Nephron (organoid): Measurements from ENCODE around the gene ZBTB33.

Experiments
- H3K27ac Mint-ChIP-seq, 3 experiments: 2 replicates each; pipeline ENCODE4 v1.8.0; 2020; ENCODE audit warnings: mixed read lengths in 3 of 3, mild to moderate bottlenecking in 2 of 3, moderate library complexity in 1 of 3
- H3K27me3 Mint-ChIP-seq: 2 replicates; pipeline ENCODE4 v1.8.0; 2021; ENCODE audit warnings: low read depth, mild to moderate bottlenecking, moderate library complexity, mixed read lengths
- H3K36me3 Mint-ChIP-seq: 2 replicates; pipeline ENCODE4 v1.8.0; 2020; ENCODE audit warnings: low read depth, mixed read lengths
- H3K4me1 Mint-ChIP-seq: 2 replicates; pipeline ENCODE4 v1.8.0; 2020; ENCODE audit warnings: mixed read lengths
- H3K4me3 Mint-ChIP-seq, 3 experiments: 2 replicates each; pipeline ENCODE4 v1.8.0; 2020; ENCODE audit warnings: mild to moderate bottlenecking in 3 of 3, mixed read lengths in 3 of 3, moderate library complexity in 2 of 3
- H3K9me3 Mint-ChIP-seq: 2 replicates; pipeline ENCODE4 v1.8.0; 2020; ENCODE audit warnings: mixed read lengths
- TF ChIP-seq, protein P1 (sequence below), 3 experiments: fragments of 200-600 bp; sonication (generic); IDR thresholded peaks; one replicate each; pipeline ENCODE4 v1.5.0; 2021; ENCODE audit warnings: antibody characterized with exemption in 3 of 3; ENCODE audit not compliant: unreplicated experiment in 3 of 3

ZBTB33 gene

DNA sequence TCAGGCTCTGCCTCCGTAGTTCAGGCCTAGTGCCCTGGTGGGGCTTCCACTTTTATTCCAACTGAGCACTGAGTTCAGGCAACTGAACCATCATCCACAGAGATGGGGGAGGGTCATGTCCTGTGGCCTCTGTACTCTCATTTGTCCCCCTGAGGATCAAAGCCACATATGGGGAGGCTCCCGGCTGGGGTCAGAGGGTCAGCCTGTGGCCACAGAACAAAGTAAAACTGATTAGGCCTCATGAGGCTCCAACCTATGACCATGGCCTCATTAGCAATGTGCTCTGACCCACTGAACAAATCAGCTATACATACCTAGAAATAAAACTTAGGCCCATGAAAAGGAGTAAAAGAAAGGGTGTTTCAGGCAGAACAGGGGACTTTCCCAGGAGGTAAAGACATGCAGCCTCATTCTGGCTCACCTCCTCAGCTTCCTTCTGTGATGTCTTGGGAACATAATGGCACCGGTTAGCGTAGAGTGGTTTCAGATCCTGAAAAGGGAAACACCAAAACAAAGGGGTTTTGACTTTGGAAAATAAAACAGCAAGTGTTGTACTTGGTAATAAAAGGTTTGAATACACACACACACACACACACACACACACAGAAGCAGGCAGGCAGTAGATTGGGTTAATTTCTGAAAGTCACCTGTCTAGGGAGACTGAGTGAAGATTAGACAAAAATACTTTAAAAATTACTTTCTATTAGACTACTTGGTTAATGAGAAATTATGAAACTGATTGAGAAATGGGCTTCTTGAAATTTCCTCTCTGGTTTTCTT lies 36.3 kb downstream of the ZBTB33 start:
- Mint-ChIP-seq H3K27ac (no peak overlapping the region), H3K27me3 (no peaks in the 10 kb centered on the region), H3K36me3 (no peaks in the 10 kb centered on the region), H3K9me3 (no peaks in the 10 kb centered on the region), H3K4me3 (no peak overlapping the region), H3K4me1 (no peaks in the 10 kb centered on the region)
- TF ChIP-seq, protein P1, sequence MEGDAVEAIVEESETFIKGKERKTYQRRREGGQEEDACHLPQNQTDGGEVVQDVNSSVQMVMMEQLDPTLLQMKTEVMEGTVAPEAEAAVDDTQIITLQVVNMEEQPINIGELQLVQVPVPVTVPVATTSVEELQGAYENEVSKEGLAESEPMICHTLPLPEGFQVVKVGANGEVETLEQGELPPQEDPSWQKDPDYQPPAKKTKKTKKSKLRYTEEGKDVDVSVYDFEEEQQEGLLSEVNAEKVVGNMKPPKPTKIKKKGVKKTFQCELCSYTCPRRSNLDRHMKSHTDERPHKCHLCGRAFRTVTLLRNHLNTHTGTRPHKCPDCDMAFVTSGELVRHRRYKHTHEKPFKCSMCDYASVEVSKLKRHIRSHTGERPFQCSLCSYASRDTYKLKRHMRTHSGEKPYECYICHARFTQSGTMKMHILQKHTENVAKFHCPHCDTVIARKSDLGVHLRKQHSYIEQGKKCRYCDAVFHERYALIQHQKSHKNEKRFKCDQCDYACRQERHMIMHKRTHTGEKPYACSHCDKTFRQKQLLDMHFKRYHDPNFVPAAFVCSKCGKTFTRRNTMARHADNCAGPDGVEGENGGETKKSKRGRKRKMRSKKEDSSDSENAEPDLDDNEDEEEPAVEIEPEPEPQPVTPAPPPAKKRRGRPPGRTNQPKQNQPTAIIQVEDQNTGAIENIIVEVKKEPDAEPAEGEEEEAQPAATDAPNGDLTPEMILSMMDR (IDR thresholded peaks at IDR 0.05; ENCODE audit: unreplicated experiment in 3 of 3) = no peak

DNA sequence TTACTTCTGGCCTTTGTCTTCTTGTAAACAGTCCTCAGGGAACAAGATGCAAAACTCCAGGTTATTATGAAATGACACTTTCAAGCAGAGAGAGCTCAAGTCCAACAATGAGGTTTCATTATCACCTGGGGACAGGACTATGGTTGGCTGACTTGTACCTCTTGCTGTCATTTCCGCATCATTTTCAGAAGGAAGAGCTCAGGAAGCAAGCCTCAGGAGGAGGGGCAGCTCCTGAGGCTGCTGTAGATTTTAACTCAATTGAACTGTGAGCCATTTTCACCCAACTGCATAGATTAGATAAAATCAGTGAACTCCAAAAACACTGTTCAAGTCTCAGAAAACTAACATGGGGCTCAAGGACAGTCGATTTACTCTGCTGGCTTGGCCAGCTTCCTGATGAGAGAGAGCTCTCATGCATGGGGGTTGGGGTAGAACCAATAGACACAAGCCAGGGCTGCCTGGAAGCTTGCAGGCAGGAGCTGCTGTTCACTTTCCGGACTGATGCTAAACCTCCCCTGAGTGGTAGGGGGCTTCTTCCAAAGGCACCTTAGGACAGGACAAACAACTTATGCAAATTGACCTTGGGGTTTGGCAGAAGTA lies 37.0 kb downstream of the ZBTB33 start:
- no peaks in the 10 kb centered on the region for H3K4me1 Mint-ChIP-seq
- H3K4me3 Mint-ChIP-seq = no peak overlapping the region
- H3K27me3 Mint-ChIP-seq = no peaks in the 10 kb centered on the region
- no peak overlapping the region for H3K27ac Mint-ChIP-seq
- TF ChIP-seq, protein P1 (IDR thresholded peaks at IDR 0.05; ENCODE audit: unreplicated experiment in 3 of 3) = no peak
- H3K36me3 Mint-ChIP-seq = no peaks in the 10 kb centered on the region
- peaks cover 2% of the 10 kb centered on the region for H3K9me3 Mint-ChIP-seq

DNA sequence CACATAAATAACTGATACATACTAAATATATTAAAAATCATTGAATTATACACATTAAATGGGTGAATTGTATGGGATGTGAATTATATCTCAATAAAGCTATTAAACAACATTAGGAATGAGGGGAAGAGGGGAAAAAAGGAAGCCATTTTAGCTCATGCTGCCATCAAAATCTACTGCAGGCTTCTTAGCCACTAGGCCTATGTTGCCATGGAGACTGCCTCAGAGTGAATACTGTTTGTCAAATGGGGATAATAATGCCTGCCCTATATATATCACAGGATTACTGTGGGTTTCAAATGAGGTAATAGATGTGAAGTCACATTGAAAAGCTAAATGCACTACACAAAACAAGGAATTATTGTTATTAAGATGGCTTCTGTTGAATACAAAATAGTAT lies 39.5 kb downstream of the ZBTB33 start:
- Mint-ChIP-seq H3K27ac (no peak overlapping the region), H3K9me3 (peaks cover 2% of the 10 kb centered on the region), H3K4me1 (no peaks in the 10 kb centered on the region), H3K36me3 (no peaks in the 10 kb centered on the region), H3K4me3 (no peak overlapping the region), H3K27me3 (no peaks in the 10 kb centered on the region)
- TF ChIP-seq, protein P1 (IDR thresholded peaks at IDR 0.05; ENCODE audit: unreplicated experiment in 3 of 3) = no peak

DNA sequence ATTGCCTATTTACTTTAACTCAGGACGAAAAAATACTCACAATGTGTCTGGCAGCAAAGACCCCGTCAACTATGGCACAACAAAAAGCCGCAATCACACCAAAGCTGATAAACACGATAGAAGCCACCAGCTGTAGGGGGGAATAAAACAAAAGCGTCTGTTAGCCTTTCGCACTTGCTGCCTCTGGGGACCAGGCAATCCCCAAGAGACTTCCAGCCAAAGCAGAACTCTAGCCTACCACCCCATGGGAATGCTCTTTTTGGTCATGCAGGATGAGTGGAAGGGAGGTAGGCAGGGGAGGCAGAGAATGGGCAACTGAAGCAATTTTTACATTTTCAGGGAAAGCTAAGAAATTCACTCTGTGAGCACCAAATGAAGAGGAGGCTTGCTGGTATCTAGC lies 40.6 kb downstream of the ZBTB33 start:
- Mint-ChIP-seq H3K27me3 (no peaks in the 10 kb centered on the region), H3K4me1 (no peaks in the 10 kb centered on the region), H3K9me3 (peaks cover 2% of the 10 kb centered on the region), H3K36me3 (no peaks in the 10 kb centered on the region), H3K27ac (no peak overlapping the region), H3K4me3 (no peak overlapping the region)
- TF ChIP-seq, protein P1 (IDR thresholded peaks at IDR 0.05; ENCODE audit: unreplicated experiment in 3 of 3) = no peak

DNA sequence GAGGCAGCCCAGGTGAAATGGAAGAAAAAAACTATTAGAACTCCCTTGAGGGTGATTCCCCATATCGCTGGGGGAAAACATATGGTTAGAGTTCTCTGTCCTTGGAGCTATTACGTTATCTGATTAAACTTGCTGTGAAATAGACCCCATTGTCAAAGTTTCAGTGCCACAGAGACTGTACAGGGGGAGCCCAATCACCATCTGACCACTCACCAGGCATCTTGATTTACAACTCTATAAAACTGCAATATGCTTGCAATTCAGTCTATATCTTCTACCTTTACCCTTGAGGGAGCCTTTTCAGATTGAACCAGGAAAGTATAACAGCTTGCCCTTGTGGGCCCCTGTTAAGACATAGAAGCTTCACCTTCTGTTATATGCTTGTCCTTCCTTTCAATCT lies 42.4 kb downstream of the ZBTB33 start:
- no peaks in the 10 kb centered on the region for H3K4me1 Mint-ChIP-seq
- H3K4me3 Mint-ChIP-seq = no peak overlapping the region
- no peak overlapping the region for H3K27ac Mint-ChIP-seq
- no peaks in the 10 kb centered on the region for H3K27me3 Mint-ChIP-seq
- H3K9me3 Mint-ChIP-seq = peaks cover 2% of the 10 kb centered on the region
- TF ChIP-seq, protein P1 (IDR thresholded peaks at IDR 0.05; ENCODE audit: unreplicated experiment in 3 of 3) = no peak
- H3K36me3 Mint-ChIP-seq = no peaks in the 10 kb centered on the region

DNA sequence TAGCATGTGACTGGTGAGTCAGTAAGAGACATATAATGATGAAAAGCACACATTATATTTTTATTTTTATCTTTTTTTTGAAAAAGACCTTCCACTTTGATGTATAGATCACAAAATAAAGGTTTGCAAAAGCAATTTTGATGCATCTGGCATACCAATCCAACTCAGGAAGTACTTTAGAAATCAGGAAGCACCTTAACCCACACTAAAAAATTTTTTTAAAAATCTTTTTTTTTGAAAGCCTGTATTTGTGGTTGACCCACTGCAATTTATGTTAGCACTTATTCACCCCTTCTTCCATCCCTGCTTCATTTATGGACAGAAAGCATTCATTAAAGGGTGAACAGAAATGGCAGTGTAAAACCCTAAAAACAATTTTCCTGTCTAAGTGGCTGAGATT lies 44.0 kb downstream of the ZBTB33 start:
- TF ChIP-seq, protein P1 (IDR thresholded peaks at IDR 0.05; ENCODE audit: unreplicated experiment in 3 of 3) = no peak
- Mint-ChIP-seq H3K27me3 (no peaks in the 10 kb centered on the region), H3K4me1 (no peaks in the 10 kb centered on the region), H3K36me3 (no peaks in the 10 kb centered on the region), H3K9me3 (peaks cover 6% of the 10 kb centered on the region), H3K27ac (no peak overlapping the region), H3K4me3 (no peak overlapping the region)
